PC-3 (cell line): ENCODE measurements around the gene SSC5D. TPM values are rescaled to one million over a fixed set of nuclear protein-coding genes. Genes with fewer than 3 reads are reported as not detected.

Experiments
- ATAC-seq: fragments of 200-7000 bp; cut with Tn5 transposase; 2 replicates; pipeline ENCODE4 v1.9.1; 2020; ENCODE audit warnings: mild to moderate bottlenecking, moderate library complexity
- BruUV-seq: library from RNA; stranded (reverse); fragments of 400-500 nt; replicated peaks from 2 replicates; lab custom pipeline; 2021; lab: Mats Ljungman, UMichigan
- CTCF ChIA-PET: fragments of 300-600 bp; sonication (Branson Sonifier 250); formaldehyde crosslinking; loops from one replicate; lab custom pipeline; 2022; ENCODE audit warnings: antibody characterized with exemption; lab: Charles Lee
- POLR2A ChIA-PET: fragments of 300-600 bp; sonication (Branson Sonifier 250); formaldehyde crosslinking; loops from one replicate; lab custom pipeline; 2022; ENCODE audit warnings: antibody characterized with exemption; ENCODE audit not compliant: unreplicated experiment; lab: Charles Lee
- DNase-seq: peaks from one replicate; pipeline ENCODE4 v3.0.0-alpha.2; 2015
- H2AFZ ChIP-seq: fragments of 300-600 bp; sonication (generic); 2 replicates; pipeline ENCODE4 v1.6.0; 2016; ENCODE audit warnings: antibody characterized with exemption, low read length
- H3F3A ChIP-seq: fragments of 300-600 bp; sonication (generic); one replicate; pipeline ENCODE4 v1.6.0; 2017; ENCODE audit warnings: antibody characterized with exemption, low read length, control low read depth, mild to moderate bottlenecking; ENCODE audit not compliant: unreplicated experiment
- H3K27ac ChIP-seq: fragments of 300-600 bp; sonication (generic); 2 replicates; pipeline ENCODE4 v1.5.1; 2016; ENCODE audit warnings: mild to moderate bottlenecking, low read length
- H3K27me3 ChIP-seq: fragments of 300-600 bp; sonication (generic); 2 replicates; pipeline ENCODE4 v1.6.1; 2016; ENCODE audit warnings: low read length, mixed read lengths
- H3K36me3 ChIP-seq: fragments of 300-600 bp; sonication (generic); 2 replicates; pipeline ENCODE4 v1.6.1; 2016; ENCODE audit warnings: low read depth, mixed run types, low read length, mixed read lengths
- H3K4me1 ChIP-seq: fragments of 300-600 bp; sonication (generic); 2 replicates; pipeline ENCODE4 v1.5.1; 2016; ENCODE audit warnings: low read length; ENCODE audit not compliant: insufficient read depth
- H3K4me2 ChIP-seq: fragments of 300-600 bp; sonication (generic); 2 replicates; pipeline ENCODE4 v1.6.0; 2016; ENCODE audit warnings: low read length
- H3K4me3 ChIP-seq: fragments of 300-600 bp; sonication (generic); 2 replicates; pipeline ENCODE4 v1.5.1; 2016; ENCODE audit warnings: mild to moderate bottlenecking, low read length, mixed read lengths
- H3K79me2 ChIP-seq: fragments of 300-600 bp; sonication (generic); 2 replicates; pipeline ENCODE4 v1.6.1; 2017; ENCODE audit warnings: low read length, mixed read lengths
- H3K9ac ChIP-seq: fragments of 300-600 bp; sonication (generic); 2 replicates; pipeline ENCODE4 v1.6.0; 2016; ENCODE audit warnings: mild to moderate bottlenecking, low read length
- H3K9me2 ChIP-seq: fragments of 300-600 bp; sonication (generic); replicated peaks from 2 replicates; pipeline ENCODE4 v1.6.1; 2016; ENCODE audit warnings: mixed run types, low read length, mixed read lengths
- H3K9me3 ChIP-seq: fragments of 300-600 bp; sonication (generic); 2 replicates; pipeline ENCODE4 v1.6.1; 2016; ENCODE audit warnings: low read length, mixed read lengths
- H4K20me1 ChIP-seq: fragments of 300-600 bp; sonication (generic); 2 replicates; pipeline ENCODE4 v1.6.1; 2016; ENCODE audit warnings: low read length, mixed read lengths
- EZH2 ChIP-seq: fragments of 300-600 bp; sonication (generic); IDR thresholded peaks from one replicate; pipeline ENCODE4 v1.6.1; 2017; ENCODE audit warnings: antibody characterized with exemption, mild to moderate bottlenecking, low read length; ENCODE audit not compliant: unreplicated experiment
- EZH2phosphoT487 ChIP-seq: fragments of 300-600 bp; sonication (generic); IDR thresholded peaks from 2 replicates; pipeline ENCODE4 v1.6.1; 2018; ENCODE audit warnings: mild to moderate bottlenecking, antibody characterized with exemption, low read length, borderline replicate concordance
- intact Hi-C: fragments of 100-400 bp; cut with micrococcal nuclease; formaldehyde crosslinking; loops from 2 replicates; pipeline ENCODE4 v1.9.0; 2023
- total RNA-seq: library from RNA; depleted of rRNA; stranded (reverse); fragments of >200 nt; gene quantifications from 2 replicates; pipeline ENCODE4 v1.2.3, GENCODE V29; 2014
- TF ChIP-seq, protein P1 (sequence below): fragments of 300-600 bp; sonication (generic); conservative IDR thresholded peaks from 2 replicates; pipeline ENCODE4 v1.5.1; 2017; ENCODE audit warnings: antibody characterized with exemption, low read depth, mild to moderate bottlenecking, low read length

SSC5D gene
- total RNA-seq, 1 experiment from 2014 or later: not detected

GRCh38 chr19:55553217-55554182 is 65.3 kb downstream of the SSC5D start:
- no peak overlapping the region for H3K4me2 ChIP-seq
- ATAC-seq (peak; percentile 11), DNase-seq (peak; percentile 31)
- no peaks in the 10 kb centered on the region for H3K36me3 ChIP-seq
- ChIA-PET POLR2A (no interaction called here), CTCF (no interaction called here)
- no peak overlapping the region for H3K9ac ChIP-seq
- 0 out of 2 replicates have a peak overlapping the region, but pooled peaks have one; percentile 16 for H2AFZ ChIP-seq
- TF ChIP-seq, protein P1, sequence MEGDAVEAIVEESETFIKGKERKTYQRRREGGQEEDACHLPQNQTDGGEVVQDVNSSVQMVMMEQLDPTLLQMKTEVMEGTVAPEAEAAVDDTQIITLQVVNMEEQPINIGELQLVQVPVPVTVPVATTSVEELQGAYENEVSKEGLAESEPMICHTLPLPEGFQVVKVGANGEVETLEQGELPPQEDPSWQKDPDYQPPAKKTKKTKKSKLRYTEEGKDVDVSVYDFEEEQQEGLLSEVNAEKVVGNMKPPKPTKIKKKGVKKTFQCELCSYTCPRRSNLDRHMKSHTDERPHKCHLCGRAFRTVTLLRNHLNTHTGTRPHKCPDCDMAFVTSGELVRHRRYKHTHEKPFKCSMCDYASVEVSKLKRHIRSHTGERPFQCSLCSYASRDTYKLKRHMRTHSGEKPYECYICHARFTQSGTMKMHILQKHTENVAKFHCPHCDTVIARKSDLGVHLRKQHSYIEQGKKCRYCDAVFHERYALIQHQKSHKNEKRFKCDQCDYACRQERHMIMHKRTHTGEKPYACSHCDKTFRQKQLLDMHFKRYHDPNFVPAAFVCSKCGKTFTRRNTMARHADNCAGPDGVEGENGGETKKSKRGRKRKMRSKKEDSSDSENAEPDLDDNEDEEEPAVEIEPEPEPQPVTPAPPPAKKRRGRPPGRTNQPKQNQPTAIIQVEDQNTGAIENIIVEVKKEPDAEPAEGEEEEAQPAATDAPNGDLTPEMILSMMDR: no peak
- no peak for TF ChIP-seq EZH2phosphoT487
- TF ChIP-seq EZH2: no peak
- no peak overlapping the region for H3K27ac ChIP-seq
- no peaks in the 10 kb centered on the region for H3K9me3 ChIP-seq
- peaks cover 17% of the 10 kb centered on the region for H3K4me1 ChIP-seq
- no peaks in the 10 kb centered on the region for H3K27me3 ChIP-seq
- no peaks in the 10 kb centered on the region for H3K79me2 ChIP-seq
- H3F3A ChIP-seq: no peaks in the 10 kb centered on the region
- intact Hi-C loops: no loop called here
- H3K9me2 ChIP-seq: no peaks in the 10 kb centered on the region
- no peak overlapping the region for H3K4me3 ChIP-seq
- no TSS peak for BruUV-seq
- no peaks in the 10 kb centered on the region for H4K20me1 ChIP-seq

GRCh38 chr19:55554302-55554701 is 66.1 kb downstream of the SSC5D start:
- BruUV-seq: no TSS peak

More at GRCh38 chr19:55554302-55554701, 66.1 kb downstream of the SSC5D start:
- ATAC-seq (no peak), DNase-seq (no peak)
- Histone ChIP-seq H3K4me1 (peaks cover 13% of the 10 kb centered on the region), H4K20me1 (no peaks in the 10 kb centered on the region), H3K9ac (no peak overlapping the region), H3K79me2 (no peaks in the 10 kb centered on the region), H2AFZ (no peak overlapping the region), H3F3A (no peaks in the 10 kb centered on the region), H3K27me3 (no peaks in the 10 kb centered on the region), H3K9me3 (no peaks in the 10 kb centered on the region), H3K36me3 (no peaks in the 10 kb centered on the region), H3K9me2 (no peaks in the 10 kb centered on the region), H3K27ac (no peak overlapping the region), H3K4me3 (no peak overlapping the region), H3K4me2 (no peak overlapping the region)
- POLR2A ChIA-PET: no interaction called here
- intact Hi-C loops: no loop called here
- TF ChIP-seq EZH2: no peak
- no peak for TF ChIP-seq EZH2phosphoT487
- TF ChIP-seq, protein P1: no peak
- CTCF ChIA-PET: no interaction called here
